Activated CD8-positive, alpha-beta memory T cell treated with anti-CD3 and anti-CD28 coated beads, Interleukin-2, amount 50 U/mL, for 1 hour (primary cell): Measurements from ENCODE around the gene PRKCA.
A peak's percentile ranks its signal among the peaks of the same experiment; 100 is the strongest.

Source experiments
- DNase-seq: peaks from one replicate; pipeline ENCODE4 v3.0.0-alpha.2; 2020; ENCODE audit errors: extremely low read depth

Gene PRKCA

DNA sequence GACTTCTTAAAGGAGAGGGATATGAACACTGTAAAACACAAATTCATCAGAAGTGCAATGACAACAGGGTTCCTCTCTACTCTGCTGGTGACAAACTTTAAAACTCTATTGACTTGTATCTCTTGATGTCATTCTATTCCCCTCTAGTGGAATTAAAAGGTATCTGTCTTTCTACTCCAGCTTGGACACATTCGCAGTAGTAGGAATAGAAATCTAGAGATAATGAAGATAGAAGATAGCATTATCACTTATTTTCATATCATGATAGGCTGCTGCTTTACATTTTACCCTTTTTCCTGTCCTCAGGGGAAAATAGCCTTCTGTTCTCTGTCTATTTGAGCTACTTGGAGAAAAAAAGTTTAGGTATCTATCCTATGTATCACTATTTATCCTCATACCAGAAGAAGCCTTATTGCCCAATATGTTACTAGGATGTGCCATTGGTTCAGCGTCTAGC lies 322.9 kb downstream of the PRKCA start:
- no peak for DNase-seq

DNA sequence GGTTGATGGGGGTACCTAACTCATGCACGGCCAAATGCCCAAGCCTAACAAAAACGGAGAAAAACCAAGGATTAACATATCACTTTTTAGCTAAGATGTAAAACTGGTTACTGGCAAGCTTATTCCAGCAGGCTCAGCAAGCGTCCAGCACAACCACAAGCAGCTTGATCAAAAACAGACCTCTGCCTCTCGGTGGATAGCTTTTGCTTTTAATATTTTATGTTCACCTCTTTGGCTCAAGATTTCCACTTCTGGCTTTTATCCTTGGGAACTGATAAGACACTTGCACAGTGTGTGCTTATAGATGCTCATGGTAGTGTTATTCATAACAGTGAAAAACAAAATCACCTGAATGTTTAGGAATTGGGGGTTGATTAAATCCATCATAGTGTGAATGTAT lies 325.6 kb downstream of the PRKCA start:
- no peak for DNase-seq

DNA sequence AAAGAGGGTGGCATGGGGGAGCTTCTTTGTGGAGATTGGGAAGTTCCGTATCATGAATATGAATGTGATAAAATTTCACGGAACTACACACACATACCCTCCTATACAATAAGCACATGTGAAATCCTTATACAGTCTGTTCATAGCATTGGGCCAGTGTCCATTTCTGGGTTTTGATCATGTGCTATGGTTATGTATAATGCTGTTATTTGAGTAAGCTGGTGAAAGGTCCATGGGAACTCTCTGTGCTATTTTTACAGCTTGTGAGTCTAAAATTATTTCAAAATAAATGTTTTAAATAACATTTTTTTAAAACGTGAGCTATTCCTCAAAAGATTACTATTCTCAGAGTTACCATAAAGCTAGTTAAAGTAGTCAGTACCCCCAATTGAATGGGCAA lies 327.3 kb downstream of the PRKCA start:
- no peak for DNase-seq

- DNase-seq, result no peak
Measured at GRCh38 chr17:66630379-66630778, 328.0 kb downstream of the PRKCA start.

DNA sequence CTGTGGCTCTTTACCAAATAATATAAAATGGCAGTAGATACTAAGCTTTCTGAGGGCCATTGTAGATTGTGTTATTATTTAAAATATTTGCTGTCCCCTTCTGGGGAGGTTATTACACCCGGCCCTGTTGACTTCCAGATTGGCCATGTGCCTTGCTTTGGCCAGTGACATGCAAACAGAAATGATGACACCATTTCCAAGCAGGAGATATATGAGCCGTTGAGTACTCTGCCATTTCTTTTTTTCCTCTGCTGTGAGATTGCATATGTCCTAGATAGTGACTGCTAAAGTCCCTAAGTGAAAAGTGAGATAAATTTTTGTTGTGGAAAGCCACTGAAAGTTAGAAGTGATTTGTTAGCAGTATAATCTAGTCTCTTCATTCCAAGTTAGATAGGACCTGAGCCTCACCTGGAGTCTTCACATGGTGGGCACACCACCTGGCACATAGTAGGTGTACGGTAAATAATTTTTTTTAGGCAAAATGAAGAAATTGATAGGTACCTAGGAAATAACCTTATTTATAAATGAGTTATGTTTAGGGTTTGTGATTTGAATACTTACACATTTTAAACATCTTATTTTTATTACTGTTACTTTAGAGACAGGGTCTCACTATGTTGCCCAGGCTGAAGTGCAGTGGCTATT lies 328.5 kb downstream of the PRKCA start:
- DNase-seq, result no peak

- no peak for DNase-seq
Measured at GRCh38 chr17:66632731-66633130, 330.3 kb downstream of the PRKCA start.

DNA sequence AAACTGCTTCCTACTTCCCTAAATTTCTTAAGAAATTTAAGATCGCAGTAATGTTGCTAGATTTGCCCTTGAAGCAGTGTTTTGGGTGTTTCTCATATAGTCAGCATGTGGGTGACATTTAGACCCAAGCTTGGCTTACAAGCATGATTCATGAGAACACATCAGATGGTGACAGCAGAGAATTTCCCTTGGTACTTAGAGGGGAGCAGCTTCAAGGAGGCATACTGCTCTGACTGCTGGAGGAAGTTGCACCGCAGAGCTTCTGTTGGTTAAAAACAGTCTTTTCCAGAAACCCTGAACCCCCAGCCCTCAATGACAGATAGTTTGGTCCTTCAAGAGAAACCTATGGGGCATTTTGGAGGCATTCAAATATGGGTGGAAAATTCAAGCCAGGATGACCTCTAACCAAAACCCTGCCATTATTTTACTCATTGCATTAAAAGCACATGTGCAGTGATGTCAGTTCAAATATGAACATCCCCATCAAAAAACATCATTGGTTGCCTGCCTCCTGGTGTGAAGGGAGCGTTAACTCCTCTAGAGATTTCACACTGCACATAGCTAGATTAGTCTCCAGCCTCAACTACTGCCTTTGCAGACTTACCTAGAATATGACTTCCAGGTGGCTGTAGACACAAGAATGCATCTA lies 331.0 kb downstream of the PRKCA start:
- peak; percentile 11 for DNase-seq

GRCh38 chr17:66634193-66634592 lies 331.8 kb downstream of the PRKCA start:
- DNase-seq, result no peak

DNA sequence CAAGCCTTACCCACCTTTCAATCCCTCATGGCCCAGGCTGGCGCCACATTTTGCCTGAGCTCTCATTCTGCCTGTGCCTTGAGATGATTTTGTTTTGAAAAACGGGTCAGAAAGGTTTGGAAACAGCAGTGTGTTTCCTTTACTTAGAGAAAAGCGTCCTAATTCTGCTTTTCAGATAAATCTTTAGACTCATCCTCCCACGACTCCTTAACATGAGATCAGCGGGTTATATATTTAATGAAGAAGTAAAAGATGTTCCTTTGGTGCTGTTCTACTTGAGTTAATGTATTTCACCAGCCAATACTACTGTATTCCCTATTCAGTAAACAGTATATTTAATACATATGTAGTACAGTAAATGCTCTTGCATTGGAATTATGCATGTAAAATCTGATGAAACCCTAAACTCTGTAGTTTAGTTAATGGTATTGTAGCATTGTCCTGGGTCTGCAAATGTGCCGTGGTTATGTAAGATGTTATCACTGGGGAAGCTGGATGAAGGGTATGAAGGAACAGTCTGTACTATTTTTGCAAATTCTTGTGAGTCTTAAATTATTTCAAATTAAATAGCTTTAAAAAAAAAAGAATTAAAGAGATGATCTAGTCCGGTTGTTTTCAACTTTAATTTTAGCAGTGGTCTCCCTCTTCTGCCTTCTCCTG lies 333.1 kb downstream of the PRKCA start:
- DNase-seq, result no peak

- DNase-seq, result no peak
Measured at GRCh38 chr17:66636111-66636510, 333.7 kb downstream of the PRKCA start.

DNA sequence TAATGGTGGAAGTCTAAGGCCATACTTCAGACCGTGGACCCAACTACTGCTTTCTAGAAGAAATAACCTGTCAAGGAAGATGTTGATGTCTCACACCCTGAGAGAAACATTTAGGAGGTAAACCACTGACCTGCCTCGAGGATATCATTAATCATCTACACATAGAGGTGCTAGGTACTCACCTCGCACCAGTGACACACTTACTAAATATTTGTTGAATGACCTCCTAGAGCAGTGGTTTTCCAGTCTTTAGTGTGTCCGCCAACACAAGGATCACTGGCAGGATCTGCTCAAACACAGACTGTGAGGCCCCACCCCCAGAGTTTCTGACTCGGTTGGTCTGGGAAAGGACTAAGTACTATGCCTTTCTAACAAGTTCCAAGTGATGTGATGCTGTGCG lies 335.1 kb downstream of the PRKCA start:
- DNase-seq, result no peak

GRCh38 chr17:66638707-66639479 lies 336.5 kb downstream of the PRKCA start:
- no peak for DNase-seq

DNA sequence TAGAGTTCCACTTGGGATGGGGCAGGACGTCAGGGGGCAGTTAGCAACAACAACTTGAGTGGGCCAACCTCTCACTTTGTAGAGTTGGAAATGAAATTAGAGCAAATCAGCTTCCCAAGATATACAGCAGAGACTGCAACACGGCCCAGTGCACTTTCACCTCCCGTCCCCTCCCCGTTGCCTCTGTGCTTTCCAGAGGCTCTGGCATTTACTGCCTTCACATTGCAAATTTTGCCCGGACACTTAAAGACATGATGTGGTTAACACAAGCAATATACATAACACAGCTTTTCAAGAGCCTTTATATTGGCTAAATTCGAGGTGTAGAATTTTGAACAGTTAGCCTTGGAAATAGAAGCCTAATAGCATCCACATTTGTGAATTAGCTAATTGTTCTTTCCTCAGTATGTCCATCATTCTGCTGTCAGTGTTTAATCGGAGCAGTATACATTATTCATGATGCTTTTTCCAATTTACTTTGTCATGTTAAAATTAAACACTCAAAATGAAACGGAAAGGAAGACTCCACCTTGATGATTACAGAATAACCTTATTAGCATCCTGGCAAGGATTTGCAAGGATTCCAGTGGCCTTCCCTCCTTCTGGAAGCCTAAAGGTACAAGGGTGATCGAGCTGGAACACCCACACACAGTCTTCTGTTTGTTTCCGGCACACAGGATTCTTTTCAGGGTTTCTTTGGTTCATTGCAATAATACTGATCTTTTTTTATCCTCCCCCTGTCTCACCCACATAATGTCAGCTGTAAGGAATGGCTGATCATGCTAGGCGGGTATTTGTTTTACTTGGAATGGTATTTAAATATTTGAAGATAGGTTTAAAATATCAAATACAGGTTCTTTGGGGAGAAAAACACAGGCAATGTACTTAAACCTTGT lies 341.6 kb downstream of the PRKCA start:
- no peak for DNase-seq

GRCh38 chr17:66645259-66645658 lies 342.8 kb downstream of the PRKCA start:
- no peak for DNase-seq

DNA sequence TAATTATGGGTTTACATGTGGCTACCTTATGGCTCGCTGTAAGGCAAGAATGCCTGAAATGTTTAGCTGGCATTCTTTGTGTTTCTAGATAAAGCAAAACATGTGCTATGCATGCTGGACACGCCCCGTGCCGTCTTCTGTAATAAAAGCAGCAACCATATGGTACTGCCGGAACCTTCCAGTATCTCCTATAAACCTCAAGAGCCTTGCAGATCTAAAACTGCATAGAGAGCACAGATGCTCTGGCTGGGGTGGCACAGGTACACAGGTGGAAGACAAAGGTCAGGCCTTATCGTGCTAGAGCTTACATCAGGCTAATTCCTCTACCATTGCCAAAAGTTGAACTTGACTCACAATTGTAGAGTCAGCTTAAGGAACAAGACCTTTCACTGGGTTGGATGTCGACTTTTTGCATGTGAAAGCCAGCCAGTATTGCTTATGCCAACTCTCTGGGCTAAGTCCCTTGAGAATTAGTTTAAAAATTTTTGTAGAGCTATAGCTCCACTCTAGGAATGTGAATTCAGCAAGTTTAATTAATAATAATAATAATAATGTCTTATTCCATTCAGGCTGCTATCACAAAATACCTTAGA lies 345.1 kb downstream of the PRKCA start:
- no peak for DNase-seq

DNA sequence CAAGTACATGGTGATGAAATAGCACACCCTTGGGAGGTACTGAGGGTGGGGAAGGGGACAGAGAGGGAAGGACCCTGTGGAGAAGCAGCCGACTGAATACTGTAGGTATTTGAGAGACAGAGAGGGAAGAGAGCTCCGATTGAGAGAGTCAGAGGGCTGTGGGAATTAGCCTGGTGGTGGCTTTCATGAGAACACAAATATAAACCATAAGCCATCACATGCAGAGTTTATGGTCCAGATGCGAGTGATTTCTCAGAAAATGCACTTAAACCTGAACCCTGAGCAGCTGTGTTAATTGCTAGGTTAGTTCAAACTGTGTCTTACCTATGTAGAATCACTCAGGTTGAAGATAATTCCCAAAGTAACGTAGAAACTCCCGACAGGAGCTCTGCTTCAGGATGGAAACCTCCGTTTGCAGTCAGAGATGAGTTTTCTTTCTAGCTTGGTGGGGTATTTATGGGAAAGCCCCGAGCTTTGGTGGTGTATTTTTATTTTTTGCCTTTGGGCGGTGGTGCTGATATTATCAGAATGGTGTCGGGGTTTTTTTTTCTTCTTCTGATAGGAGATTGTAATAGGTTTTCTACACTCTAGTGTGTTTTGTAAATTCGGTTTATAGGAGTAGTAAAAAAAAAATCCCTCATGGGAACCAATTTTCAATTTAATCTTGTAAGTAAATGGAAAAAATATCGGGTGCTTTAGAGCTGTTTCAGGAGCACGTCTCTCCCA lies 347.6 kb downstream of the PRKCA start:
- DNase-seq, result no peak

DNA sequence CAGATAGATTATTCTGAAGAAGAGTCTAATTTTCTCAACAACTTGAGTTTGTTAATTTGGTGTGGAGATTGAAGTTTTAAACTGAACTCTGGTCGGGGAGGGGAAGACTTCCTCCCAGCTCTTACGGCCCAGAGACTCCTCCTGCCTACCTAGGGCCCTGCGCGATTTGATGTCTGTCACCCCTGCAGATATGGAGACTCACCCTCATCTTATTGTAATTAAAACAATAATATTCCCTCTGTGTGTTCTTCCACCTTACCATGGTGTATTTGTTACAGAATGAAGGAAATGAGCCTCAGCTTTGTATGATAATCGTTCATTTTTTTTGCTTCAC lies 348.1 kb downstream of the PRKCA start:
- no peak for DNase-seq

- no peak for DNase-seq
Measured at GRCh38 chr17:66652840-66653507, 350.6 kb downstream of the PRKCA start.

DNA sequence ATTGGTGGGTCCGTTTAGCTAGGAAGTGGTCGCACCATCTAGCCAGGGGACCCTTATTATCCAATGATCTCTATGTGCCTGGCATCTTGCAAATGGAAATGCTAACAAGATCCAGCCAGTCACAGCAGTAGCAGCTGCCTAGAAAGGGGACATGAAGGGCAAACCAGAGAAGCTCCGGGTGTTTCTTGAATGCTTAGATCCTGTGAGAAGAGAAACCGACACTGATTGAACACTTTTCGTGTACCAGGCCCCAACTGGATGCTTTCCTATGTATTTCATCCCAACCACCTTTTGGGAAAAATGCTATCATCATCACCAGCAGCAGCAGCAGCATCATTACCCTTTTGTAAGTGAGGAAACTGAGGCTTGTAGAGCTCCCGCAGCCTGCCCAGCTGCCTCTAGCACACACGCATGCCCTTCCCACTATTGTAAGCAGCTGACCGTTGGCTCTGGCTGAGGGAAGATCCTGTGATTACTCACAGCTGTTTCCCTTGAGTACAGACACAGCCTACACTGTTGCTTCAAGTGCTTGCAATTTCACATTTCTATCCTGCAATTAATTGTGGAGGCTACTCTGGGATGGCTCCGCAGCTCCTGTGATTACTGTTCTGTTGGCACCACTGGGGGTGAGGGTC lies 351.8 kb downstream of the PRKCA start:
- DNase-seq, result no peak
